Bone marrow (tissue), 2 donors: Measurements from ENCODE around the gene HYCC1.
"Not testable (repeated sequence)": the region's sequence is repeated elsewhere in the genome, so short reads cannot be mapped to it uniquely, and the experiment has no call there.

Source experiments
- DNase-seq, 2 donors: peaks; one replicate each; lab custom pipeline; 2025; lab: John Stamatoyannopoulos, UW

The HYCC1 gene

GRCh38 chr7:23013715-23014649, at the start of gene HYCC1:
TSS of gene HYCC1 (minus strand) at chr7:23014130. CDS start at chr7:22991111, 23,019 bp downstream.
- DNase-seq = peak; percentile 86 to 99

- DNase-seq = no peak
Observed at GRCh38 chr7:23062452-23062851, 48.5 kb upstream of the HYCC1 start.

GRCh38 chr7:23061327-23061726, 47.4 kb upstream of the HYCC1 start:
- no peak for DNase-seq

- no peak for DNase-seq
Observed at GRCh38 chr7:23058408-23059096, 44.6 kb upstream of the HYCC1 start.

- DNase-seq = peak in 1 of 2 donors; percentile 70
Observed at GRCh38 chr7:23055582-23056178, 41.8 kb upstream of the HYCC1 start.

- DNase-seq = not testable (repeated sequence)
Observed at GRCh38 chr7:23051124-23051485, 37.2 kb upstream of the HYCC1 start.

GRCh38 chr7:23046336-23046735, 32.4 kb upstream of the HYCC1 start:
- not testable (repeated sequence) for DNase-seq

GRCh38 chr7:23045086-23045485, 31.2 kb upstream of the HYCC1 start:
- DNase-seq = not testable (repeated sequence)

- no peak for DNase-seq
Observed at GRCh38 chr7:23044581-23044980, 30.7 kb upstream of the HYCC1 start.

GRCh38 chr7:23043441-23043840, 29.5 kb upstream of the HYCC1 start:
- no peak for DNase-seq

GRCh38 chr7:23039674-23040073, 25.7 kb upstream of the HYCC1 start:
- DNase-seq = not testable (repeated sequence)

GRCh38 chr7:23035542-23036371, 21.8 kb upstream of the HYCC1 start:
- not testable (repeated sequence) for DNase-seq

GRCh38 chr7:23027261-23027660, 13.3 kb upstream of the HYCC1 start:
- no peak for DNase-seq

GRCh38 chr7:23026164-23026563, 12.2 kb upstream of the HYCC1 start:
- no peak for DNase-seq

GRCh38 chr7:23024454-23024853, 10.5 kb upstream of the HYCC1 start:
- no peak for DNase-seq

- DNase-seq = no peak
Observed at GRCh38 chr7:23022851-23023250, 8.9 kb upstream of the HYCC1 start.

GRCh38 chr7:23022258-23022769, 8.4 kb upstream of the HYCC1 start:
- no peak for DNase-seq

- DNase-seq = no peak
Observed at GRCh38 chr7:23021596-23021995, 7.7 kb upstream of the HYCC1 start.

- peak in 1 of 2 donors; percentile 22 for DNase-seq
Observed at GRCh38 chr7:23020742-23021401, 6.9 kb upstream of the HYCC1 start.

- no peak for DNase-seq
Observed at GRCh38 chr7:23018750-23019149, 4.8 kb upstream of the HYCC1 start.

GRCh38 chr7:23017309-23017708, 3.4 kb upstream of the HYCC1 start:
- peak in 1 of 2 donors; percentile 40 for DNase-seq
